HG02870 (cell line): ENCODE results near the gene CTNND2.
"Not testable (repeated sequence)": the region's sequence is repeated elsewhere in the genome, so short reads cannot be mapped to it uniquely, and the experiment has no call there.

Source experiments
- ATAC-seq: cut with Tn5 transposase; IDR thresholded peaks from one replicate; pipeline ENCODE4 v1.9.1; 2021; ENCODE audit warnings: mild to moderate bottlenecking, moderate library complexity; ENCODE audit not compliant: unreplicated experiment

CTNND2 gene

DNA sequence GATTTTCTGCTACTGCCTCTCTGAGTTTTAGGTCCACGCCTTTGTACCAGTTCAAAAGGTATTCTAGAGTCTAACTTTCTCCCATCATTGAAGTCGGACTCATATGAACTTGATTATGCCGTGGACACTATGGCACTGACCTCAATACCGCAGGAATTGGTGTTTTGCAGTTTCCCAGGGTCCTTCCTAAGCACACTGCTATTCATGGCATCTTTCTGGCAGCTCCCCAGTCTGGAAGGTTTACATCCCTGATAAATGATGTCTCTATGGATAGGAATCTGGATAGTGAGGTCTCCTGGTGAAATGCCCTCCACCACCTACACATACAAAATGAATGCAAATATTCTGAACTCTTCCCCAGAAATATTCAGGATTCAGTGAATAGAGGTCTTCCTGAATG, 422.2 kb downstream of the CTNND2 start:
- no peak for ATAC-seq

DNA sequence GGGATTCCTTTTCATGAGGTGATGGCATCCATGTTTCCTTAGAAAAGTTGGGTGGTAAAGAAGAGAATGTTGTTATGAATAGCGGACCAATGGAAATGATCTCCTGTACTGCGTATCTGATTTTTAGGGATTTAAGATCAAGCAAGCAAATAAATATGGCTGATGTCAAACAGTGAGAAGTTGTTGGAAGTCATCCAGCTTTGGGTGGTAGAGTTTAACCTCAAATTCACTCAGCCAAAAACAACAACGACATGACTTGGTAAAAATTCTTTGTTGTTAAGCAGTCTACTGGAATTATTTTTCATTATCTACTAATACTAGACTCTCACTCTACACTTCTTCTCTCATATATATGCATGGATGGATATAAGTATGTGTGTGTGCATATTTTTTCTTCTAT, 426.5 kb downstream of the CTNND2 start:
- no peak for ATAC-seq

DNA sequence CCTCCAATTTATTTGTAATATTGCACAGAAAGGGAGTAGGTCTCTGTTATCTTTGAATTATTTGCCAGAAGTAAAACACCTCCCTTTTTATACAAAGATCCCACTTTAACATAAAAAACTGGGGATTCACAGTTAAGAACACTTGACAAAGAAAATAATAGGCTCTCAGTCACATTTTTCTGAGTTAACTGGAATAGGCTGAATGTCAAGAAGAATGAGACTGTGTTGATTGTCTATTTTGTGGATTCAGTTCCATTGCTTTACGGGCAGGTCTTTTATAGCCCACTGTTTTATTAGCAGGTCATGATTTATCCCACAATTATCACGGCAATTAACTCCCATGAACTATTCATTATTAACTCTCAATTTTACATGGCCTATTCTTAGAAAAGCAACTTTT, 427.4 kb downstream of the CTNND2 start:
- ATAC-seq = no peak

DNA sequence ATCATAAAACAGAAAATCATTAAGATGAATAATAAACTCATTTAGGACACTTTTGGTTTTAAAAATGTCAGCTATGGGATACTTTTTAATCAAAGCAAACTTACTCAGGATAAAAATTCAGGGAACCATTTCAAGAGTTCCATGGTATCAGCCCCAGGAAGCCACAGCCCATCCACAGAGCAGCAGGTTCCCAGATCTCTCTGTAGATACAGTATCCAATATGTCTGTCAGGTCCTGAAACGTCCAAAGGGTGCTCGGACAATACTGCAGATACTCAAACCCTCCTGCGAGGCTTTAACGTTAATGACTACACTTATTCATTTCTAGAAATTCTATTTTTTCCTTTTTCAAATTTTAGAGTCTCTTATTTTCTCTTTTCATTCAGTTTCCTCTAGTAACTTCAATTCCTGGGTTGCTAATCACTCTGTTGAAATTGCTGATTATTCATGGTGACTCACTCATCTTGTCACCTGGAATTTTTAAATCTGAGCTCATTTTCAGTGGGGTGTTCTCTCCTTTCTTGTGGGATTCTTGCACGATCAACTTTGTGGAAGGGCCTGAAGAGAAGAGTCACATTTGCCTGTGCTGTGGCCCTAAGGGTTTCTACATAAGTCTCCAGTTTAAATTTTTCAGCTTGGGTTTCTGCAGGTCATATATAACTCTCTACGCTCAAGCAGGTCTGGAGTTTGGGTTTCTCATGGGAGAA, 435.8 kb downstream of the CTNND2 start:
- ATAC-seq = no peak

DNA sequence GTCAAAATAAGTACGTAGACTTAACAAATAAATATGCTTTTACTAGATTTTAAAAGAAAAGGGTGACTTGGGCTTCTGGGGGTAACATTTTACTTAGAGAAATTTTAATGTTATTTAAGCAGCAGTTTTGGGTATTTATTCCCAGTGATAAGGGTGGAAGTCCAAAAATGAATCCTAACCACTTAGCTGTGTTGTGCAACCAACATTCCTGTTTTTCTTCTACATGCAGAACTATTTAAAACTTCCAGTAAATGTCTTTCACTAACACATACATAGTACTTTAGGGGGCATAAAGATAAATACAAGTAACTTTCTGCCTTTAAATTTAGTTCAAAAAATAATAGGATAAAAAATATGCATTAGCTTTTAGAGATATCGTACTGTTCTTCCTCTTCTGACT, 436.7 kb downstream of the CTNND2 start:
- ATAC-seq = no peak

DNA sequence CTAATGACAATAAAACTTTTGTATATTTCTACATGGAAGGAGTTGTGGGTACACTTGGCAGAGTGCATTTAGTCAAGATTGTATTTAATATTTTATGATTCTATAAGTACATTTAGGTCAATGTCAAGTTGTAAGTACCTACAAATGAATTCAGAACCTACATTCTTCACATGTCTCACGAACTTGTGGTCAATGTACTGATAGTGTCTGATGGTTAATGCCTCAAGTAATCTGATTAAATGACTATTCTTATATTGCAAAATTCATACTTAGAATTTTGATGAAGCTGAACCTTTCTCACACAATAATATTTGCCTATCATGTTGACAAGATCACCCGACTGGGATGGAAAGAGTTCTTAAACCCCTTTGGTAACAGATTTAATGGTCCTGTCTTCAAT, 444.5 kb downstream of the CTNND2 start:
- no peak for ATAC-seq

DNA sequence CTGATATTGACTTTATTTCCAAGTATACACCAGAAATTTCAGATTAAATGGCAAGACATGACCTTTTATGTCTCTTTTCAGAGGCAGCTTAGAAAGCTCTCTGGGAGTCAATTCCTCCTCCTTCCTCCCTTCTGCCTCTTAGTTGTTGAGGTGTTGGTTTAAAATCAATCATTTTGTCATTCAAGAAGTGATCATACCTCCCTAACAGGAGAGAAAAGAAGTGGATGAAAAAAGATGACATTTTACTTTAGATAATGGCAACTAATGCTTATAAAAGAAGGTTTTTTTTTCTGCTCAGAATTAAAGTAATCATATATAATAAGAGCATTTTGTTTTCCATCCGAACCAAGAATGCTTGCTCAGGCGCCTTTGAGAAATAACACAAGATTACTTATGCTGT, 448.7 kb downstream of the CTNND2 start:
- ATAC-seq = no peak

DNA sequence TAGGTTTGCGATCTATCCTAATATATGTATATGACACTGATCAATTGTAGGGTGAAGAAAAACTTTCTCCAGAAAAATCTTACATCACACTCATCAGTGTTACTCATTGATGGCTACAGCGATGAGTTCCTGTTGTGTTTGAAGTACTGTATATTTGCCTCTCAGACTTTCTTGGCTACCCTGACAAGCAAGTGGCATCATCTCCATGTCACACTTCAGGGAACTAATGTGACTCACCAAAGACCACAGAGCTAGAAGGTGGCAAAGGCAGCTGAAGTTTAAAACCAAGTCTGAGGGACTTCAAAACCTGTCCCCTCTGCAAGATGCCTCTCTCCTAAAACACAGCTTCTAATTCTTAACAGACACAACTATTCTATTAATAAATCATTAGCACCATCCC, 451.4 kb downstream of the CTNND2 start:
- no peak for ATAC-seq

DNA sequence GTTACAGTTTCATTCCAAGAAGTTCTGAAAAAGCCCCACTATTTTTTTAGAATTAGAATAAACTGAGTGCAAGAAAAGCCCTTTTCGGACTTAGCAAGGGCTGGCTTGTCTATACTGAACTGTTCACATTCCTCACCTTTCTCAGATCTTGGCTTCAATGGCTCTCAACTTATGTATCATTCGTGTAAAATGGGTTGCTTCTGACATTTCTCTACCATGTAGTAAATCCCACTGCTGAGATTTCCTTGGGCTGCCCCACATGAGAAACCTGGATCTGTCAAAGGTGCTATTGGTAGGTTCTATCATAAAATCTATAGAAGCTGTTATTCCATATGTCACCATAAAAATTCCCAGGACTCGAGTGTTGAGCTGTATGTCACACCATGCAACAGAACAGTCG, 454.3 kb downstream of the CTNND2 start:
- ATAC-seq = no peak

DNA sequence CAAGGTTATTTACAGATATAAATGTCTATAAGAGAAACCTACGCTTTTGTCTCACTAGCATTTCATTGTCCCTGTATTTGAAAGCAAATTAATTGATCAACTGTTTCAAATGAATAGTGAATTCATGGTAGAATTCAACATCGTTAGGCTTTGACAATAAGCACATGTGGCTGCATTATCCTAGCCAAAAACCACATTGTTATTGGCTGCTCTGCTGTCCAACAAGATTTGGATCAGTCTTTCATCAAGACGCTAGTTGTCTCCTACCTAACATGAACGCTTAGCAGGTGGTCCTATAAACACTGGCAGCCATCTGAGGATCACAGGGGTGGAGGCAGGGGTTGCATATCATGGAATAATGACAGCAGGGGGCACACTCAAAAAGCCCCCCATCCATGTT, 455.0 kb downstream of the CTNND2 start:
- no peak for ATAC-seq

DNA sequence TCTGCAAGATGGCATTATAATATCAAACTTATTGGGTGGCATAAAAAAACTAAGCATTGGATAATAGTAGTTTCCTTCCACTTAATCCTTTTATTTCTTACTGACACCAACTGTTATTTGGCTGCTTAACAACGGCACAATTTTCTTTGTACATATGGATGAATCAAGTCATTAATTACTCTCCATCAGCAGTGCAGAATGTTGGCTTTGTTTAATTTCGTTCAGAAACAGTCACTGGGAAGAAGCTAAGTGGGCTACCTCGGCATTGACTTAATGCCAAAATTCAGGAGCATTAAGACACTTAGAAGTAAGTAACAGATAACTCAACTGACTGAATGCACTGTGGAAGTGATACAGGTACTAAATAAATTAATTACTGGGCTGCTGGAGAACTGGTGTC, 460.4 kb downstream of the CTNND2 start:
- no peak for ATAC-seq

DNA sequence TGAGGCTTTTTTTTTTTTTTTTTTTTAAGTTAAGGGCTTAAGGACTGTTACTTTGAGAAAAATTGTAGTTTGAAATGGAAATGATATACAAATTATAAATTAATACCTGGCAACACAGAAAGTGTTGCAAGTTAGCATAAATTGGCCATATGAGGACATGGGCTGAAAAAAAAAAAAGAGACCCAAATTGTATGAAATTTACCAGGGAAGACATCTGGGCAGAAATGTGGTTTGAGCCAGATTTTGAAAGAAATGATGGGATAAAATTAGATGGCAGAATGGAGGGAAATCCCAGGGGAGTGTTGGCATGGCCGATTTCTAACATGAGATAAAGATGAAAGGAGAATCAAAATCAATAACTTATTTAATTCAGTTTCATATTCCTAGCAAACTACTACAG, 472.1 kb downstream of the CTNND2 start:
- no peak for ATAC-seq

DNA sequence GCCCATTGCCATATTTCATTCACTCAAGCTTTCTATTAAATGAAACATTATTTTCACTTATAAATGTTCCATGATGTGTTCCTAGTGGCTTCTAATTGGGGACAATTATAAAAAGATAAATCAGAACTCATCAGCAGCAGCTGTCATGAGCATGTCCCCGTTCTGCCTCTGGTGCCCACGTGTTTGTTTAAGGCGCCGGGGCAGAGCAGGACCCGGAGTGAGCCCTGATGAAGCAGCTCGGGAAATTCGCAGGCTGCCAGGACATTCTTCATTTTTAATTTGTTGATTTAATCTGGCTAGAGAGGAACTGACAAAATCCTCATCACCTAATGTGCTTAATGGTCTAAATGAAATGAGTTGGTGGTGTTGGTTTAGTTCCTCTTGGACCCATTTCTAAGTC, 475.0 kb downstream of the CTNND2 start:
- no peak for ATAC-seq

DNA sequence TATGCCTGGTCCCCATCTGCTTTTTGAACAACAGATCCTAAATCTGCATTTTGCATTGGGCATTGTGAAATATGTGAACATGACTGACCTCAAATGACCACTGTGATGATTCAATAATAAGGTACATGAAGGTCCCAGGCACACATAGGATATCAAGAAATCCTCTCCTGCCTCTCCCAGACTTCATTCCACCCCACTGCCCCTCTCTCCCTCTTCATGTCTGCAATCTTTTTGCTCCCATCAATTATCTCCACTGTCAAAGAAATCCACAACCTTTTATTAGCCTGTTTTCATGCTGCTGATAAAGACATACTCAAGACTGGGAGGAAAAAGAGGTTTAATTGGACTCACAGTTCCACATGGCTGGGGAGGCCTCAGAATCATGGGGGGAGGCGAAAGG, 476.7 kb downstream of the CTNND2 start:
- no peak for ATAC-seq

DNA sequence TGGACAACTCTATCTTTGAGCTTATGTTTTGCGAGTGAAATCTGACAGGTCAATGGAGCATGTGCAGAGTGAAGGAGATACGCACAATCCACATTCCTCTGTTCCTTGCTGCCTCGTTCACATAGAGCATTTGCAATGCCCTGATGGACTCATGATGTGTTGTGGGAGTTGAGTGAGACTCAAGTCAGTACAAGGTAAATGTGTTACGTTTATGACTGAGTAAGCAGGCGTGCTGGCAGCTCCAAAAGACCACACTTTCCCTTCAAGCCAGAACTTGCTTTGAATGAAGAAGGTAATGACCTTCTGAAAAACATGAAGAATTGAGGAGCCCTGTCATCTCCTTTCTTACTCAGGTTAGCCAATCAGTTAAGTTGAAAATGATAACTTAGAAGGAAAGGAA, 477.8 kb downstream of the CTNND2 start:
- ATAC-seq = no peak

DNA sequence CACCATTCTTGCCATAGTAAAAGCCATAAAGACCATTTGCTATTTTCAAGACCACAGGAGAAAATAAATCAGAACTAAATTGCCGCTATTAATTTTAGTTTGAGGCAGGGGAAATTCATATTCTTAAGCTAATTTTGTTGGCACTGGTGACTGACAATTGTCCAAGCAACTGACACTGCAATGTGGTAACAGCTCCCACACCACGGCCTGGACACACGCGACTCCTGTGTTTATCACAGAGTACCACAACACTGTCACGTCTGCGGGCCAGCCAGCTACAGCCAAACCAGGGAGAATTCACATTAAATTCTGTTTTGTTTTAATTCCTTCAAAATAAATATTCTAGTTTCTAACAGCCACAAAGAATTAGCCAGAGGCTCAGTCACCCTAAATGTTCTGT, 481.9 kb downstream of the CTNND2 start:
- ATAC-seq = no peak

DNA sequence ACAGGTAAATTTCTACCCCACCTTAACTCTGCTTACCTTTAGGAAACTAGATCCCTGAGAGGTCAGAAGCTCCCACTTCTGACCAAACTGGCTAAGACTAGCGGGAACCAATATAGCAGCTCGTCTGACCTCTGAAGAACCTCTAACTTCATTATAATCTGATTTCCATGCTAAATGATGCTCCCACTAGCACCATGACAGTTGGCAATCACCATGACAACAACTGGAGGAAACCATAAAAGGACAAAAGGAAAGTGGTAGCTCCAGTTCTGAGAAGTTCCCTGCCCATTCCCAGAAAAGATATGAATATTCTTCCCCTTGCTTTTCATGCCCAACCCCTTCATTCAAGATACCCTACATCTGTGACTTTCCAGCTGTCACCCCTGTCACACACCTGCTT, 483.3 kb downstream of the CTNND2 start:
- ATAC-seq = no peak

DNA sequence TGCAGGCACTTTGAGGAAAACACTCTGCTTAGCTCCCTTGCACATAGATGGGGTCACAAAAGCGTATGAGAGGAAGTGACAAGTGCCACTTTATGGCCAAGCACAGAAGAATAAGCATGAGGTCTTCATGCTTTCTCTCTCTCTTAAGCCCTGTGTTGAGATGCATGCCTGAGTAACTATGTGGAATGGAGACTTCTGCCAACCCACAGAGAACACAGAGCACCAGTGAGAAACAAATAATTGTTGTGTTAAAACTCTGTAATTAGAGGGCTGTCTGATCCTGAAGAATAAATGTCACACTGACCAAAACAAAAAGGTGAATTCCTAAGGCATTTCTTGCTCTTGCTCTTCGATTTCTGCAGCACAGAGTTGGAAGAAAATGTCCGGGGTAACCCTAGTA, 488.5 kb downstream of the CTNND2 start:
- no peak for ATAC-seq

DNA sequence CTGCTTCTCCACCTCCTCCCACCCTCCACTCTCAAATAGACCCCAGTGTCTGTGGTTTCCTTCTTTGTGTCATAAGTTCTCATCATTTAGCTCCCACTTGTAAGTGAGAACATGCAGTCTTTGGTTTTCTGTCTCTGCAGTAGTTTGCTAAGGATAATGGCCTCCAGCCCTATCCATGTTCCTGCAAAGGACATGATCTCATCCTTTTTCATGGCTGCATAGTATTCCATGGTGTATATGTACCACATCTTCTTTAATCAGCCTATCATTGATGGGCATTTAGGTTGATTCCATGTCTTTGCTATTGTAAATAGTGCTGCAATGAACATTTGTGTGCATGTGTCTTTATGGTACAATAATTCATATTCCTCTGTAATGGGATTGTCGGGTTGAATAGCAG, 489.5 kb downstream of the CTNND2 start:
- not testable (repeated sequence) for ATAC-seq

DNA sequence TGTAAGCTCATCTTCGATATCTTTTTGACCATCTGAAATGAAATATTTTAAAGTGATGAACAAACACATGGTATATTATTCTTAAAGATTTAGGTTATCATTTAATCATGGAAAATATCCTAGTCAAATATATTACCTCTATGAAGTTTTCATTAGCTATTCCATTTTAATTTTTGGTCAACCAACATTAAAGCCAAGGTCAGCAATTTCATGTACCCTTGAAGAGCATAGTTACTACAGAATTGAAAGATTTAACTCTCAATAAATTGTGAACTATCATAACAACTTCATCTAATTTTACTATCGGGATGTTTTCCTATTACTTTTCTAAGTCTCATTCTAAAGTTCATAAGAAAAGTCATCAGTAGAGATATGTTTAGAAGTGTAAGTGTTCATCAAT, 492.6 kb downstream of the CTNND2 start:
- ATAC-seq = no peak

DNA sequence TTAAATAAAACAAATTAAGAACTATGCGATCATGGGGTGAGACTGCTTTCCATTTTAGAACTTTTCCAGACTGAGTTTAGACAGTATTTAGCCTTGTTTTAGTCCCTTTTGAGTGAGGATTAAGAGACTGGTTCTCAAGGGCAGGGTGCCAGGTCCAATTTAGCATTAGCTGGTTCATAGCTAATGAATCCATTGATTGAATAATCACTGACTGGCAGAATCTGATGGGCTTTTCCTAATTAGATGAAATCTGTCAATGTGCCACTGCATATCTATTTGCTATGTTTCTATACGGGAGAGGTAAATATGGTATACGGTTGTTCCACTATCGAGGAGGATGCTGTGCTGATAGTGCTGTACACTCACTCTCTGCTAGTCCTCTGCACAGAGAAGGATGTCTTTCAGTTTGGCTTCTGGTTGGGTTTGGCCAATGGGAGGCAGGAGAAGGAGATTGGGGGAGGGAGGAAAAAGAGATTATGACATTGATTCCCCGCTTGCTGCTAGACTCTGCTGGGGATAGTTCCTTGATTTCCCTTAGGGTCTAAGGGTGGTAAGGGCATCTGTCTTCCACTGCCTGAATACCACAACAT, 496.6 kb downstream of the CTNND2 start:
- no peak for ATAC-seq

DNA sequence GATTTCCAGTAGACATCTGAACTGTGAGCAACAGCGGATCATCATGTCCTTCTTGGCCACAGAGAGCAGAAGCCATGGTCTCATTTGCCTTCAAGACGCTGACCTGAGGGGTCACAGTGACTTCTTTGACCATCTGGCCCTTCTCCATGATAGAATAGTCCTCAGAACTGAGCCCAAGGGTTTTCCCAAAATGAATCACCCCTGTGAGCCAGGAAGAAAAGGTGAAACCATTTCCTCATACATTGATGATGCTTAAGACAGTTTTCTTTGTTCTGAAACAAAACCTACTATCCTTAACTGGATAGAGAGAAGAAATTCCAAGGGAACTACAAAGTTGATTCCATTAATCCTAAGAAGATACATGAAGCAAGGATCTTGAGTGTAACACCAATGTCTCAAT, 503.9 kb downstream of the CTNND2 start:
- ATAC-seq = no peak

DNA sequence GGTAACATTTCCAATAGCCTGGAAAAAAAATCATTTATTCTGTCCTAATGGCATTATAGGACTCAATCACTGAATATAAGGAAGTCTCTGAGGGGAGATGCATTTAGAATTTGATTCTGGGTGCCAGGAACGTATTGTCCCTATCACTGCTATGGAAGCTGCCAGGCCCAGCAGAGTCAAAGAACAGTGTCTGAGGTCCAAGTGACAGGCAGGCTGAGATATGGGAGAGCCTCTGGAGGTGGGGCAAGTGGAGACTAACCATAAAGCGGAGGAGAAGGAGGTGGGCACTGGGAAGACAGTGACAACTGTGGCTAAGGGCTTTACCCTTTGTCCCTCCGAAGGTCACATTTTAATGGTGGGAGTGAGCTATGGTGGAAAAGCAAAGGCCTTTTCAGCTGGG, 505.5 kb downstream of the CTNND2 start:
- no peak for ATAC-seq
